Lung (tissue), 12 donors: ENCODE measurements around the gene CD163L1. TPM values are rescaled to one million over a fixed set of nuclear protein-coding genes. Genes with fewer than 3 reads are reported as not detected.

Source experiments
- ATAC-seq: fragments of 200-7000 bp; cut with Tn5 transposase; one replicate; pipeline ENCODE4 v1.9.1; 2020; ENCODE audit warnings: moderate number of reproducible peaks; ENCODE audit not compliant: insufficient read depth, low FRiP score
- DNase-seq, 3 donors: peaks; one replicate each; pipeline ENCODE4 v3.0.0-alpha.2; 2013 to 2017
- H3K27ac ChIP-seq, 2 donors: one replicate each; pipeline ENCODE4 v1.5.1; 2013; ENCODE audit warnings: mild to moderate bottlenecking in 2 of 2, moderate library complexity in 2 of 2, control low read depth in 1 of 2, inconsistent platforms in 1 of 2, low read depth in 1 of 2, low read length in 1 of 2
- H3K27me3 ChIP-seq, 3 donors: one replicate each; pipeline ENCODE4 v1.5.1; 2013; ENCODE audit warnings: low read length in 2 of 3; ENCODE audit not compliant: control insufficient read depth in 3 of 3, insufficient read depth in 3 of 3
- H3K36me3 ChIP-seq, 4 donors: one replicate each; pipeline ENCODE4 v1.5.1; 2013; ENCODE audit warnings: low read length in 4 of 4, mild to moderate bottlenecking in 1 of 4, moderate library complexity in 1 of 4; ENCODE audit not compliant: control insufficient read depth in 4 of 4, insufficient read depth in 4 of 4
- H3K4me1 ChIP-seq, 5 donors: one replicate each; pipeline ENCODE4 v1.5.1; 2013; ENCODE audit warnings: low read length in 5 of 5, mild to moderate bottlenecking in 2 of 5, moderate library complexity in 1 of 5; ENCODE audit not compliant: control insufficient read depth in 5 of 5, insufficient read depth in 5 of 5
- H3K4me3 ChIP-seq: one replicate; pipeline ENCODE4 v1.5.1; 2013; ENCODE audit warnings: mild to moderate bottlenecking, control low read depth, moderate library complexity
- H3K9ac ChIP-seq, 2 donors: one replicate each; pipeline ENCODE4 v1.5.1; 2013; ENCODE audit warnings: low read length in 2 of 2, control low read depth in 1 of 2; ENCODE audit not compliant: insufficient read depth in 1 of 2
- H3K9me3 ChIP-seq, 4 donors: one replicate each; pipeline ENCODE4 v1.5.1; 2013; ENCODE audit warnings: low read length in 3 of 4, mild to moderate bottlenecking in 1 of 4, moderate library complexity in 1 of 4; ENCODE audit not compliant: control insufficient read depth in 4 of 4, insufficient read depth in 3 of 4
- WGBS, 2 donors: extraction: QIAGEN DNeasy Blood & Tissue Kit; methylation state at CpG; one replicate each; pipeline ENCODE4 v1.1.7; 2013; 5-methylcytosine and 5-hydroxymethylcytosine counted together
- polyA plus RNA-seq, 2 donors: library from polyadenylated mRNA; stranded (reverse); fragments of 200-250 nt; gene quantifications; one replicate each; pipeline ENCODE4 v1.2.1, GENCODE V29; 2013
- total RNA-seq, 2 donors: library from RNA; depleted of rRNA in 1 of 2; stranded (reverse); fragments of >200 nt in 1 of 2; gene quantifications; one replicate each; pipeline ENCODE4 v1.2.1, GENCODE V29; 2014 to 2021
- TF ChIP-seq, protein P1 (sequence below): IDR thresholded peaks from 2 replicates; pipeline ENCODE4 v1.5.1; 2012; ENCODE audit warnings: mild to moderate bottlenecking; ENCODE audit errors: control extremely low read depth, extremely low read depth
- donor health status: control.
- donor health status: control.
- donor health status: Bipolar disorder and iron deficiency.
- donor health status: healthy.
- donor health status: DM: yes; HTN: yes; CAD: no.

Gene CD163L1
- total and polyA plus RNA-seq, 4 donors, result 2.1 to 22.0 (median 3.3) TPM

DNA sequence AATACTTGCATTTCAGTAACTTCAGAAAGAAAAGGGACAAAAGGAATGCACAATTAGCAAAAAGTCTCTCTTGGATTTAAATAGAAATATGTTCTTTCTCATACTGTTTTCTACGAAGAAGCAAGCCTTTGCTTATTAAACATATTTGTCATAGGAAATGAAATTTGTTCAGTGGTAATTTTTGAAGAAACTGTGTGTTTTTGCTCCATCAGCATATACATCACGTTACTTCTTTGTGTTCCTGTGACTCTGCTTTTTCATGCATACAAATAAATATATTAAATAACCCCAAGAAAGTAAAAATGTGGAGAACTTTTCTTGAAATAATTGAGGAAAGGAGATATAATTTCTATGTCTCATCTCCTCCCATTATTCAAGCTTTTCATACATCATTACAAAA is 39.7 kb downstream of the CD163L1 start:
- Histone ChIP-seq H3K4me1 (no peaks in the 10 kb centered on the region), H3K4me3 (no peak overlapping the region), H3K27ac (no peak overlapping the region), H3K9me3 (no peaks in the 10 kb centered on the region), H3K9ac (no peak overlapping the region), H3K36me3 (no peaks in the 10 kb centered on the region), H3K27me3 (peaks cover 0 to 4% (median 0%) of the 10 kb centered on the region in 3 donors)
- 64 to 84% methylated on average over 2 of the region's 2 CpGs for WGBS, 2 donors
- ATAC-seq (no peak), DNase-seq (no peak)
- TF ChIP-seq, protein P1, sequence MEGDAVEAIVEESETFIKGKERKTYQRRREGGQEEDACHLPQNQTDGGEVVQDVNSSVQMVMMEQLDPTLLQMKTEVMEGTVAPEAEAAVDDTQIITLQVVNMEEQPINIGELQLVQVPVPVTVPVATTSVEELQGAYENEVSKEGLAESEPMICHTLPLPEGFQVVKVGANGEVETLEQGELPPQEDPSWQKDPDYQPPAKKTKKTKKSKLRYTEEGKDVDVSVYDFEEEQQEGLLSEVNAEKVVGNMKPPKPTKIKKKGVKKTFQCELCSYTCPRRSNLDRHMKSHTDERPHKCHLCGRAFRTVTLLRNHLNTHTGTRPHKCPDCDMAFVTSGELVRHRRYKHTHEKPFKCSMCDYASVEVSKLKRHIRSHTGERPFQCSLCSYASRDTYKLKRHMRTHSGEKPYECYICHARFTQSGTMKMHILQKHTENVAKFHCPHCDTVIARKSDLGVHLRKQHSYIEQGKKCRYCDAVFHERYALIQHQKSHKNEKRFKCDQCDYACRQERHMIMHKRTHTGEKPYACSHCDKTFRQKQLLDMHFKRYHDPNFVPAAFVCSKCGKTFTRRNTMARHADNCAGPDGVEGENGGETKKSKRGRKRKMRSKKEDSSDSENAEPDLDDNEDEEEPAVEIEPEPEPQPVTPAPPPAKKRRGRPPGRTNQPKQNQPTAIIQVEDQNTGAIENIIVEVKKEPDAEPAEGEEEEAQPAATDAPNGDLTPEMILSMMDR, result no peak

DNA sequence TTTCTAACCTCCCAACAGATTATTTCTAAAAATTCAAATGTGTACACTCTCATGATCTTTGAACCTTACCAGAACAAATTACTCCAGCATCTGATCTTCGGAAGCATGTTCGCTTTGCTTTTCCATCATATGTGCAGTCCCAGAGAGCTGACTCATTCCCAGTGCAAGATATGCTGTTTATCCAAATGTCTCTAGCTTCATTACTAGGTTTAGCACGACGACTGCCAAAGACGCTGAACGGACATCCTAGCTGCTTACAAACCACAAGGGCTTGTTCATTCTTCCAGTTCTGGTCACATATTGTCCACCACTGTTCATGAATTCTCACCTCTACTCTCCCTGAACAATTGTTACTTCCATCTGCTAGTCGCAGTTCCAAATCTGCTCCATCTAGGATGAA is 40.5 kb downstream of the CD163L1 start:
- TF ChIP-seq, protein P1, result no peak
- Histone ChIP-seq H3K27me3 (peaks cover 0 to 4% (median 0%) of the 10 kb centered on the region in 3 donors), H3K9me3 (no peaks in the 10 kb centered on the region), H3K9ac (no peak overlapping the region), H3K27ac (no peak overlapping the region), H3K4me1 (no peaks in the 10 kb centered on the region), H3K4me3 (no peak overlapping the region), H3K36me3 (no peaks in the 10 kb centered on the region)
- no peak for ATAC-seq
- no peak for DNase-seq
- 89 to 90% methylated on average over 7 of the region's 7 CpGs for WGBS, 2 donors

DNA sequence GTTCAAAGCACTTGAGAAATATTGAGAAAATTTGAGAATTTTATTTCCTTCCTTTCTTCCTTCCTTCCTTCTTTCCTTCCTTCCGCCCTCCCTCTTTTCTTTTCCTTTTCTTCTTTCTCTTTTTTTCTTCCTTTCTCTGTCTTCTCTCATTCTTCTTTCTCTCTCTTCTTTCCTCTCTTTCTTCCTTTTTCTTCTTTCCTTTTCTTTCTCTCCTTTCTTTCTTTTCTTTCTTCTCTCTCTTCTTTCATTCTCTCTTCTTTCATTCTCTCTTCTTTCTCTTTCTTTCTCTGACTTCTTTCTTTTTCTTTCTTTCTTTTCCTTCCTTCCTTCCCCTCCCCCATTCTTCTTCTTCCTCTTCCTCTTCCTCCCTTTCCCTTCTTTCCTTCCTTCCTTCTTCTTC is 44.9 kb downstream of the CD163L1 start:
- H3K27ac ChIP-seq, result no peak overlapping the region
- H3K9ac ChIP-seq, result no peak overlapping the region
- H3K9me3 ChIP-seq, result no peaks in the 10 kb centered on the region
- TF ChIP-seq, protein P1, result no peak
- H3K4me1 ChIP-seq, result no peaks in the 10 kb centered on the region
- WGBS, 2 donors, result 93 to 100% methylated on average over 1 of the region's 1 CpG
- no peak for ATAC-seq
- no peak for DNase-seq
- H3K27me3 ChIP-seq, result peaks cover 0 to 4% (median 3%) of the 10 kb centered on the region in 3 donors
- H3K4me3 ChIP-seq, result no peak overlapping the region
- no peaks in the 10 kb centered on the region for H3K36me3 ChIP-seq

DNA sequence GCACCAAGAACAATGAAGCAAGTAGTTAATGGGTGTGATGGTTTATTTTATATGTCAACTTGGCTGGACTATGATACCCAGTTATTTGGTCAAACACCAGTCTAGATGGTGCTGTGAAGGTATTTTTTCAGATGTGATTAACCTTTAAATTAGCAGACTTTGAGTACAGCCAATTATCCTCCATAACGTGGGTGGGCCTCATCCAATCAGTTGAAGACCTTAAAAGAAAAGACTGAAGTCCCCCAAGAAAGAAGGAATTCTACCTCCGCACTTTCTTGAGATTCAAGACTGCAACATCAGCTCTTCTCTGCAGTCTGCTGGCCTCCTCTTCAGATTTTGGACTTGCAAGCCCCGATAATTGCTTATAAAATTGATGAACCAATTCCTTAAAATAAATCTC is 47.5 kb downstream of the CD163L1 start:
- DNase-seq (no peak), ATAC-seq (no peak)
- H3K27me3 ChIP-seq, result peaks cover 0 to 3% (median 0%) of the 10 kb centered on the region in 3 donors
- H3K27ac ChIP-seq, result no peak overlapping the region
- no peak overlapping the region for H3K9ac ChIP-seq
- TF ChIP-seq, protein P1, result no peak
- no peaks in the 10 kb centered on the region for H3K4me1 ChIP-seq
- no peaks in the 10 kb centered on the region for H3K9me3 ChIP-seq
- no peak overlapping the region for H3K4me3 ChIP-seq
- H3K36me3 ChIP-seq, result no peaks in the 10 kb centered on the region
- 84 to 95% methylated on average over 3 of the region's 3 CpGs for WGBS, 2 donors
